HG02973 (cell line): ENCODE data around the gene KCNE2.
A peak's percentile ranks its signal among the peaks of the same experiment; 100 is the strongest.

Experiments used
- ATAC-seq: cut with Tn5 transposase; IDR thresholded peaks from one replicate; pipeline ENCODE4 v1.9.1; 2021; ENCODE audit warnings: moderate library complexity; ENCODE audit not compliant: unreplicated experiment

Gene KCNE2, protein sequence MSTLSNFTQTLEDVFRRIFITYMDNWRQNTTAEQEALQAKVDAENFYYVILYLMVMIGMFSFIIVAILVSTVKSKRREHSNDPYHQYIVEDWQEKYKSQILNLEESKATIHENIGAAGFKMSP

DNA sequence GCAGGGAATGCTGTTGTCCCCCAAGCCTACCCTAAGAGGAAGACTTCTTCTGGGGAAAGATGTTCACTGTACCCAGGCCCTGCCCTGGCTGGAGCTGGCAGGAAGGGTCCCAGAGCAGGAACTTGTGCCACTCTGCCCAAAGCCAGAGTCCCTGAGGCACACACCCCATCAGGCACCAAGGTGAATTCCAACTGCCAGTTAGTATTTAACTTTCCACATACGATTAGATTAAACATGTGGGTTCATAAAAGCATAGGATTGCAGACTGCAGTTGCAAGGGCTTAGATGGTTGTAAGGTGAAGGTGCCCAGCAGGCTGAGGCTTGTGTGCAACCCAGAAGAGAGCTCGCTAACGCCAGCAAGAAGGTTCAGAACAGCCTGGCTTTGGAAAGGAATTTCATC lies at the start of gene KCNE2:
Gene KCNE2, plus strand, starts transcription at position 274 of the 400 bp plus-strand sequence. CDS start 6,473 bp downstream, outside the sequence.
- no peak for ATAC-seq

DNA sequence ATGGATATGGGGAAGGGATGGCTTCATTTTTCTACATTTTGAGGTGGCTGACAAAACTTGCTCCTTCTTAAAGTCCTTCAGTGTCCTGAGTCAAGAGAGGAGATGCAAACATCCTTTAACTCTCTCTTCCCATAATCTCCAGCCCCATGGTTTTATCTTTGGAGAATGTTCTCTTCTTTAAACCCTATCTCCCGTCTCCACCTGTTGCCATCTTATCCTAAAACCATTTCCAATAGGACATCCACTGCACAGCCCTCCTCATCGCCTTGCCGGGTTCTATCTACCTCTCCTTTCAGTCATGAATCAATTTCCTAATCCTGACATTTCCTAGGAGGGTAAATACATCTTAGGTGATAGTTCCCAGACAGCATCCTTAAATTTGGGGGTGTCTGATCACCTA lies 44.2 kb upstream of the KCNE2 start:
- ATAC-seq, result no peak

DNA sequence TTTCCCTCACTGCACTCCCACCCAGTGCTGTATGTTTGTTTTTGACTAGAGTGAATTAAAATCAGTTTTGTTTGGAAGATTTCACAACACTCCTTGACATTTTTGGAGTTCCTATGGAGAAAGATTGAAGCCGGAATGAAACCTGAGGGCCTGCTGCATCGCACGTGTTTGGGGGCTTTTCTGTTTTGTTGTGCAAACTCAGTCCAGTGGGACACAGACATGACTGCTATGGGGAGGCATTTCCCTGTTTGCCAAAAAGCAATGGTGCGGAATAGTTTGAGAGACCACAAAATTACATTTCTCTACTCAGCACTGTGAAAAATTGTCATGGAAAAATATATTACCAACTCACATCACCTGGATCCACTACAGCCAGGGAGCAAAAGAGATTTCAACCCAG lies 43.8 kb upstream of the KCNE2 start:
- ATAC-seq, result no peak

DNA sequence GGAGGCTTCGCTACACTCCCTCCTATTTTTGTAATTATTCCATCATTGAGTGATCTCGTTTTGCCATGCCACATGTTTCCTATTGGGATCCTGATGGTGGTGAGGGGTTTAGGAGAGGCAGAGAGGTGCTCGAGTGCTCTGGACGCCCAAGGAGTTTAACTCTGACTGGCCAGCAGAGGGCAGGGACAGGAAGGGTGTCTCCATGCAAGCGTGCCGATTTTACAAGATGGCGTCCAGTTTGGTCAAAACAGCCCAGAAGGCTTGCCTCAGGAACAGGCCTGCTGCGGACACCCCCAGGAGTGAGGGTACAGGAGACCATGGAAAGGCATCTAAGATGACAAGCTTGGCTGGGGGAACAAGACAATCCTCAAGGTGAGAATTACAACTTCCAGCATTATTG lies 33.8 kb upstream of the KCNE2 start:
- no peak for ATAC-seq

DNA sequence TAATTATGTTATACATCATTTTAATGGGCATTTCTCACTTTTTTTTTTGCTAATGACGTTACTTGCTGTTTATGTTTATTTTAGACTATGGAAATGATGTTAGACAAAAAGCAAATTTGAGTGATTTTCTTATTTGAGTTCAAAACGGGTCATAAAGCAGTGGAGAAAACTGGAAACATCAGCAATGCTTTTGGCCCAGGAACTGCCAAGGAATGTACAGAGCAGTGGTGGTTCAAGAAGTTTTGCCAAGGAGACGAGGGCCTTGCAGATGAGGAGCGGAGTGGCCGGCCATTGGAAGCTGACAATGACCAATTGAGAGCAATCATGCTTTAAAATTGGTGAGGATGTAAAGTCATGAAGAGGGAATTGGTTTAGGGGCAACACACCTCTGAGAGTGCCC lies 32.1 kb upstream of the KCNE2 start:
- ATAC-seq, result no peak

DNA sequence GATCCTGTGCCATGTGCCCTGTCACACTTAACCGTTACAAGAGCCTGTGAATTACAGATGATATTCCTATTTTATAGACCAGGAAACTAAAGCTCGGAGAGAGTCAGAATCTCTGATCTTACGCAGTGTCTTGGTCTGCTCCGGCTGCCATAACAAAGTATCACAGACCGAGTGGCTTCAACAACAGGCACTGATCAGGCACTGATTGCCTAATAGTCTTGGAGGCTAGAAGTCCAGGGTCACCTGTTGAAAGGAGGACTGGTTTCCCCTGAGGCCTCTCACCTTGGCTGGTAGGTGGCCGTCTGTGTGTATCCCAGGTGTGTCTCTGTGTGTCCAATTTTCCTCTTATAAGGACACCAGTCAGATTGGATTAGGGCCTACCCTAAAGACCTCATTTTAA lies 31.5 kb upstream of the KCNE2 start:
- no peak for ATAC-seq

DNA sequence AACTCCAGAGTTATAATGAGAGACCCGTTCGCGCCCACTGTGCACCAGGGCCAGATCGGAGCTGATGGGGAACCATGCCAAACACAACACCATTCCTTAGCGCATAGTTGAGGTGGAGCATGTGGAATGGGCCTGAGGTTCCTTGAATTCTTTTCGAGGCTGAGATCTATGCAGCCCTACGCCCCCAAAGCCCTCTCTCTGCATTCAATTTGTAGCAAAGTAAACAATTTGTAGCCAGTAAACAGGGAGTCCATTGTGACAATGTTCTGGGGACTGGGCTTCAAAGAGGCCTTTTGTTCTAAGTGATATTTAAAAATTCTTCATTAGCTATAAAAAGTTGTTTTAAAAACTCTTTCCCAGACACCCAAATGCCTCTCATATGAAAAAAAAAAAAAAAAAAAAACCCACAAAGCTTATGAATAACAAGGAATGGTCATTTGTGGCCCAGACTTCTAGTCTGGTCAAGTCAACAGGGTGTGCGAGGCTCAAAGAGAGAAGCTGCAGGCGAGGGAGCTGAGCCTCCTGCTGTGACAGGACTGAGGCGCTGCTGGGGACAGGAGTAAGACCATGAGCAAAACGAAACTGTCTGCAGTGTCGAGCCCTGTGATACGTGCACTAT lies 30.6 kb upstream of the KCNE2 start:
- ATAC-seq, result no peak

DNA sequence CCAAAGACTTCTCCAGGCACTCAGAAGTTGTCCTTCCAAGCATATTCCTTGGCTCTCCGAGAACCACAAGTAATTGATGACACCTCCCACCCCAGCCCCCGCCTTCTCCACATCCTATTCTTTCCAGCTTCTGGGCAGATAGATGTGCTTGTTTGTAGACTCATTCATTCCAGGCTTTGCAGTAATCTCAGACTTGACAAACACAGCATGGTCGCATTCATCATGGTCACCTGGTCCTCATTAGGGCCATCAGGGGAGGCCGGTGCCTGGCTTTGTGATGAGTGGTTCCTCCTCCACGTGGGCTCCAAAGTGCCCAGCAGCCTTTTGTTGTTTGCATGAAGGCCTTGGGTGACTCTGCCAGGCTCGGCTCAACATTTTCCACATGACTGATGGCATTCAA lies 28.5 kb upstream of the KCNE2 start:
- no peak for ATAC-seq

DNA sequence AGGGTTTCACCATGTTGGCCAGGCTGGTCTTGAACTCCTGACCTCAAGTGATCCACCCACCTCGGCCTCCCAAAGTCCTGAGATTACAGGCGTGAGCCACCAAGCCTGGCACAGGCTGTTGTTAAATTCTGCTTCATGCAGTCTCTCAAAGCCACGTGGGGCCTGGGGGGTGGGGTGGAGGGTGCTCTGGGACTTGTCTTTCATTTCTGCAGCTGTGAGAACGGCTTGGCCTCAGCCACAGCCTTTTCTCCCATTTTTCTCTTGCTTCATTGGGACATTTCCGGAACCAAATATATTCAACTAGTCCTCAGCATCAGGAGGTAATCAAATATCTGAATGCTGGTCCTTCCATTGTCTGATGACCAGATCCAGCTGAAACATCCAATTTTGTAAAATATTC lies 27.6 kb upstream of the KCNE2 start:
- ATAC-seq, result no peak

DNA sequence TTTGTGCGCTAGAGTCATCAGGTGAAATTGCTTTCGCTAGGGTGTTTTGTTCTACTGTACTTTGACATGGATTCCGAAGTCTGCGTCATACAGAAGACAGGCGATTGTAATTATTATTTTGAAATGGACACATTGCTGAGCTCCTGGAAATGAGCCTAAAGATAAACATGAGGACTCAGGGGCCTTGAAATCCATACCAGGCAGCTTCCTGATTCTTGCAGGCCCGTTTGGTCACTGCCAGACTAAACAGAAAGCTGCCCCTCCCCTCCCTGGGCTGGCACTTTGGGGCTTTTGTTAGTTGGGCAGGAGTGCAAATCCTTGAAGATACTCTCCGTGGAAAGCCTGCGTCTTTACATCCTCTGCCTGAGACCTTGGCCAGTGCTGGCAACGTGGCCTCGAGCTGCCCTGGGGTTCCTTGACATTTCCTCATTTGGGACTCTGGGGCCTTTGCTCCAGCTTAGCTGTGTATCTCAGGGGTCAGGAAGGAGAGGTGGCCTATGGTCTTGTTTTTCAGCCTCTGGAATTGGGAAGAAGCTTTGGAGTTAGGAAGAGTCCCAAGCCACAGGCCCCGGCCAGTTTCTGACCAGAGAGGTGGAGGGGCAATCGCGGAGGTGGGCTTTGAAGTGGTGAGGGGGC lies 26.9 kb upstream of the KCNE2 start:
- no peak for ATAC-seq

DNA sequence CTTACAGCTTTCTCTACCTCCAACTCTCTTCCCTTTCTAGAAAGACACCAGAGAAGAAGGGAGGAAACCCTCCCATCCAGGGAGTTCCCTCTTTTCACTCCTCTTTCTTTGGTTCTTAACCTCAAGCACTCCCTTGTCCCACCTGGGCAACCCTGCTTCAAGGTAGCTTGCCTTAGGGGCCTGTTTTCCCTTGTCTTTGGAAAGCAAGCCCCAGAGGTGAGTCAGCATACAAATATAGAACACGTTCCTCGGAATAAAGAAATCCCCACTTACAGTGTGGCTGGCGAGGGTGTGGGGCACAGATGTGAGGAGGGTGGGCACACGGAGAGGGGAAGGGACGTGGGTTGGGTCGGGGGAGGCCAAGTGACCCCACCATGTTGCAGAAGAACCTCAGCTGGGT lies 26.1 kb upstream of the KCNE2 start:
- ATAC-seq, result no peak

DNA sequence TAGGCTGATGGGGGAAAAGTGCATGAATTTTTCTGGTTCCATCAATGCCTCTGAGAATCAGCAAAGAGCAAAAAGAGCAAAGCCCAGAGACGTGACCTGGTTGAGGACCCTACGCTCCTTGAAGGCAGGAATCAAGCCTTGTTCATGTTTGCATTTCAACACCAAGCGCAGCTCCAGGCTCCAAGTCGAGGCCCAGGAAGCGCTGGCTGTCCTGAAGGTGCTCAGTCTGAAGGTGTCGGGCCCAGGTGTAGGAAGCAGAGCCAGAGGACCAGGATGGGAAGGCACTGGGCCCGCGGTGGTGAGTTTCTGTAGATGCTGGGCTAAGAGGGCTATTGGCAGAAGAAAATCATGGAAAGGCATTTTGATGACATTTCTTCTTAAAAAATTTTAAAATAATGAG lies 25.6 kb upstream of the KCNE2 start:
- ATAC-seq, result no peak

DNA sequence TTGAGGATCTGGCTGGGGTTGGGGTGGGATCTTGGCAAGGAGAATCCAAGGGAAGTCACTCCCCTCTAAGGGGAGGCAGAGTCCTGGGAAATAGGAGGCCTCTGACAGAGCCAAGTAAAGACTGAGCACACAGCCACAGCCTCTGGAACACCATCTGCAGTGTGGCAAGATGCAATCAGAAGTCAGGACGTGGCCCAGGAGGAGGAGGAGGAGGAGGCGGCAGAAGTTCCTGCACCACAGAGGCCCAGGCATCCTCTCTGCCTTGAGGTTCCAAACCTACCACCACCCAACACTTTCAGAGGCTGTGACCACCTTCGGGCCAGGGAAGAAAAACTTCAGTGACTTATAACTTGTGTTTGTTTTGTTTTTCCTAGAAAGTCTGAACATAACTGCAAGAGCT lies 23.7 kb upstream of the KCNE2 start:
- no peak for ATAC-seq

DNA sequence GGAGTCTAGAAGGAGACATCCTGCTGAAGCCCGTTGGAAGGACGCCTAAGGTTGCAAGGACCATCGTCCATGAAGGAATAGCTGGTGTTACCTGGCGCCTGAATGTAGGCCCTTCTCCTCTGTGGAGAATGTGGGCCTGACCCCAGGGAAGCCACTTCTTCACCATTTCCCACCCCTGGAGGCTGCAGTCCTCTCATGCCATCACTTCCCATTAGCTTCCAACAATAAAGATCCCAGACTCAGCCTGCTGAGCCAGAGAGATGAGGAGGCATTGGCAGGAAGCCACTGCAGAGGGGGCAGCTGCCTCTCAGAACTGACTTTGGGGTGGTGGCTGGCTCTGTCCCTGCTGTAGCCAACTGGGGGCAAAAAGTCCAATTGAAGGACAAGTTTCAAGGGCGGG lies 21.3 kb upstream of the KCNE2 start:
- no peak for ATAC-seq

DNA sequence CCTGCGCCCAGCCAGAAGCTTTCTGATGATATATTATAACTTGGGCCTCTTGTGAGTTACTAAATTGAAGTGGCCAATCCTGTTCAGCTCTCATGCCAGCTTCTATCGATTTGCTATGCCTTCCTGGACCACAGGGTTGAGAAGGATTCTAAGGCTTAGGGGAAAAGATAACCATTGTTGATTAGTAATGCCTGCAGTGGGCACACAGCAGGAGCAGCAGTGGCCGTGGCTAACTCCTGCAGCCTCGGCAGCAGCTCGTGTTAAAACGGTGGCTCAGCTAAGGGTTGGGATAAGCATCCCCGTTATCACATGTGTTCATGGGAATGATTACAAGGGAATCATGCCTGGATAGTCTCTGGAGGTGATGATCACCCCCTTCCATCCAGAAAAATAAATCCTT lies 20.5 kb upstream of the KCNE2 start:
- no peak for ATAC-seq

DNA sequence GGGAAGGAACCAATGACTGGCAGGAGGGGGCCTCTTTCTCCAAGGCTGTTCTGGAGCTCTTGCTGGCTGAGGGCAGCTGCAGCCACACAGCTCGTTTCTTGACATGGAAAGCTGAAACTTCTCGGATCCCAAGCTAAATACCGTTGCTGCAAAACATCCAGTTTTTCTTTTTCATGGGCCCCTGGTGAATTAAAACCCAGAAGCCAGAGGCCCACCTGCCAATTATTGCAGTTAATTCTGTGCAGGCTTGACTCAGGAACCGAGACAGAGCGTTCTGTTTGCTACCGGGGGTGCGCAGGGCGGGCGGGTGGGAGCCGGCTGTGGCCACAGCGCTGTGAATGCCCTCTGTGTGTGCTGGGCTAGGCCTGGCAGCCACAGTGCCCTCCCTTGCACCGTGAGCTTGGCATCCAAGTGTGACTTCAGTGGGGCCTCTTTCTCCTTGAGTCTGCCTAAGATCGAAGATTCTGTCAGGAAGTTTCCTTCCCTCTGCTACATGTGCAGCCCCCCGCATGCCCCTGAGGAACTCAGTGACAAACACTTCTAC lies 19.9 kb upstream of the KCNE2 start:
- ATAC-seq, result no peak

DNA sequence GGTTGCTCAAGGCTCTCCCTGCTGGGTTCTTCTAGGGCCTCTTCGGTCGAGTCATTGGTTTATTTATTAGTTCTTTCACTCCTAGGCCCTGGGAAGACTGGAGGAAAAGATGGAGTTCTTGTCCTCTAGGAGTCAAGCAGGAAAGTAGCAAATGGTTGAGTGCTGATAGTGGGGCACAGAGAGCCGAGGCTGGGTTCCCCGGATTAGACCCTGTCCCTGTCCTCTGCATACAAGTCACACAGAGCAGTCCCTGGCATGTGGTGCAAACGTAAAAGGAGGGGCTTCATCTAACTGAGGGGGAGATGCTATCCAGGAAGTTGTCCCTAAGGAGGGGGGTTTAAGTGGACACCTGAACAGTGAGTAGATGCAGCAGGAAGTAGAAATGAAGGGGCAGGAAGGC lies 19.2 kb upstream of the KCNE2 start:
- ATAC-seq, result no peak

DNA sequence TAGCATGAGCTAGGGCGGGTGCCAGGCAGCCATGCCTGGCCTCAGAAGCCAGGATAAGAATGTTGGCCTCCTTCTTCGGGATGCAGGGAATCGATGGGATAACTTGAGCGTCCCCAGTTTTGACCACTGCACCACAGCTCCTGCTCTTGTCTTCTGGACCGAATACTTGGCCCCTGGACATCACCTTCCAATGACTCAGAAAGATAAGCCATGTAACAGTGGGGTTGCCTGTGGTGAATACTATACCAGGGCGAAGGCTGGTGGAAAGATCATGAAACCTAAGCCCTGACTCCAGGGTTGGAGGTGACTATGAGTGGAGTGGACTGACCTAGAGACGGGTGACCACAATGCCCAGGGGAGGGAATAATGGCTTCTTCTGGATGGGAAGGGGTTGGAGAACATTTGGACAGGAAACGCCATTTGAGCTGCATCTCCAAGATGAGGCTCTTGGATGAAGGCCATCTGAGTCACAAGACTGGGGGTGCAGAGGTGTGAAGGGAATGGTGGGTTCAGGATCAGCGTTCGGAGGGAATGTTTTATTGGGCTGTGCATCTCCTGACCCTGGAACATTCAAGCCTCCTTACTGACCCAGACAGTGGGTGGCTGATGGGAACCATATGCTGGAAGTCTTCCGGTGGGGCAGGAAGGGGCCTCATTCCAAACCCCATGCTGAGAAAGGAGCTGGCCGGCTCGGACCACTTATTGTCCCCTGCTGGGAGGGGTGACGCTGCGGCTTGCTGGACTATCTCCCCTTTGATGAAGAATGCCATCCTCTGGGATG lies 18.5 kb upstream of the KCNE2 start:
- ATAC-seq, result no peak

DNA sequence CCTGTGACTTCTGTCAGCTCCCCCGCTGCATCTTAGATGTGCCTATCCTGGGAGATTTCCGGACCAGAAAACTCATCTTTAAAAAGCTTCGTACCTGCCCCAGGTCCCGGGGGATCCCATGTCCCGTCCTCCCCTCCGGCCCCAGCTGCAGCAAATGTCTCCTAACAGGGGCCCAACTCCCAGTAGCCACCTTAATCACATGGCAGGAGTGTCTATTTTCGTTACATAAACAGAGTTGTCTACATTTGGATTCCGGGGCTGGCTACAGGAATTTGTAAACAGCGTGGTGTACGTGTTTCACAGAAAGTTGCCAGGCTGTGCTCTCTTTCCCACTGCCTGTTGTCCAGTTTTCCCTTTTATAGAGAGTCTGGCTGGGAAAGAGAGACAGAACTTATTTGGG lies 17.9 kb upstream of the KCNE2 start:
- no peak for ATAC-seq

DNA sequence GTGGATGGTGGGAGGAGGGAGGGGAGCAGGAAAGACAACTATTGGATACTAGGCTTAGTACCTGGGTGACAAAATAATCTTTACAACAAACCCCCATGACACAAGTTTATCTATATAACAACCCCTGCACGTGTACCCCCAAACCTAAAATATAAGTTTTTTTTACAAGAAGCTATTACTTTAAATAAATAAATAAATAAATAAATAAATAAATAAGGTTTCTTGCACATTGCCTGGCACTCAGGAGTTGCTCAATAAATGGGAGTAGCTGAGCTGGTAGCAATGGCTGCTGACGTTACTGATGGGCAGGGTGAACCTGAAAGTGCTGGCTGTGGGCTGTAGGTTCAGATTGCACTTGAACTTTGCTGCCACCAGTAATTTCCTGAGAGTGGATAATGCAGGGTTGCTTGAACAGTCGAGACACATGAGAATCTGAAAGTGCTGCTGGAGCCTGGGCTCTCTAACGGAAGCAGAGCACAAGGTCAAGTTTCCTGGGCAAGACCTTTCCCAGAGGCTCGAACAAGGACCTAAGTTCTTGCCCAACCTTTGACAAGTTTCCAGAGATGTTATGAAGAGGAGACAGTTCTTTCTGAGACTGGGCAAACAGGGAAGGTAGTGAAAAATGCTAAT lies 14.8 kb upstream of the KCNE2 start:
- ATAC-seq, result no peak

DNA sequence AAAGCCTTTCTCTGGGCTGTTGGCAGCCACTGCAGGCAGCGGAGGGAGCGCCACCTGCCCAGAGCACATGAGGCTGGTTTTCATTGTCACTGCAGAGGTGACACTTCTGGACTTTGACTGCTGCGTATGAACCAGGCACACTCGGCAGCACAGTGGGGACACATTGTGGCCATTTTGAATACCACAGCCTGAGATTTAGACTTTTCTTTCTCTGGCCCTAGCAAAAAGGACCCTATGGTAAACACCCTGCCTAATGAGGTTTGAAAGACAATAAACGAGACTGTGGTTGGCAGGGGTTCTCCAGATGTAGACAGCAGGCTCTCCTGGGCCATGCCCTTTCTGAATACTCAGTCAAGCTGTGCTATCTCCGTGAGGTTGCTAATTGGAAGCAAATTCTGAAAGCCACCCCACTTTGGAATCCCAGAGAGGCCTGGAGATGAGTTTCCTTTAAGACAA lies 12.0 kb upstream of the KCNE2 start:
- peak; percentile 72 for ATAC-seq
